NB4 (cell line): ENCODE results near the gene ABCG4.

Experiments used
- DNase-seq: peaks from one replicate; pipeline ENCODE4 v3.0.0; 2010; ENCODE audit warnings: low read depth
- H3K4me3 ChIP-seq: one replicate; pipeline ENCODE4 v1.5.1; 2011; ENCODE audit warnings: mild to moderate bottlenecking, low read depth, low read length, moderate library complexity
- MAX ChIP-seq: IDR thresholded peaks from 2 replicates; pipeline ENCODE4 v1.6.1; 2011; ENCODE audit warnings: low read depth, low read length
- MYC ChIP-seq: IDR thresholded peaks from 2 replicates; pipeline ENCODE4 v1.6.1; 2011; ENCODE audit warnings: low read depth, low read length
- POLR2A ChIP-seq: IDR thresholded peaks from 2 replicates; pipeline ENCODE4 v1.6.1; 2011; ENCODE audit warnings: mild to moderate bottlenecking; ENCODE audit not compliant: insufficient read length; ENCODE audit errors: extremely low read depth
- TF ChIP-seq, protein P1 (sequence below): IDR thresholded peaks from one replicate; pipeline ENCODE4 v1.5.1; 2012; ENCODE audit warnings: low read depth, low read length

ABCG4 gene

DNA sequence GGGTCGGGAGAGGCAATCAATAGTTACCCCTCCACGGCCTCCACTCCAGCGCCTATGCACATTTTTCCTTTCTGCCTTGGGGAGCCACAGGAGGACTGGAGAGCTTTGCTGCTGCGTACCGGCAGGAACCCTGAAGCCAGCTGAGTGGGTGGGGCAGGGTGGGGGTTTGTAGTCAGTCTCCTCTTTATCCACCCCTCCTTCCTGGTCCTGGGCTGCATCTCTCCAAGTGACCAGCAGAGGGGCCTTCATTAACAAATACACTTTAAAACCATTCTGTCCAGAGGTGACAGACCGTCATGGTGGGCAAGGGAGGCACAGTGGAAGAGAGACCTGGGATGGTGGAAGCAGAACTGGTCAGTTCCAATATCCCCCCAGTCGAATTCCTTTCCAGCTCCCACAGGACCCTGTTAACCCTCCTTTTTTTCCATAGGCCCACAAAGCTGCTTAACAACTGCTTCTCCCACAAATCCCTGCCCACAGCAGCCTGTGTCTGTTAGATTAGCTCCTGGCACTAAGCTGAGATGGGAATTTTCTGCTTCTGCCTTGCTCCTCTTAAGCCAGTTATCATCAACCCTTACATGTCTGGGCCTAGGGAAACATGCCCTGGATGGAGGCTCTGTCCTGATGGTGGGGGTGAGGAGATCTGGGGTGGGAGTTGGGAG, 3.9 kb upstream of the ABCG4 start:
- TF ChIP-seq, protein P1, sequence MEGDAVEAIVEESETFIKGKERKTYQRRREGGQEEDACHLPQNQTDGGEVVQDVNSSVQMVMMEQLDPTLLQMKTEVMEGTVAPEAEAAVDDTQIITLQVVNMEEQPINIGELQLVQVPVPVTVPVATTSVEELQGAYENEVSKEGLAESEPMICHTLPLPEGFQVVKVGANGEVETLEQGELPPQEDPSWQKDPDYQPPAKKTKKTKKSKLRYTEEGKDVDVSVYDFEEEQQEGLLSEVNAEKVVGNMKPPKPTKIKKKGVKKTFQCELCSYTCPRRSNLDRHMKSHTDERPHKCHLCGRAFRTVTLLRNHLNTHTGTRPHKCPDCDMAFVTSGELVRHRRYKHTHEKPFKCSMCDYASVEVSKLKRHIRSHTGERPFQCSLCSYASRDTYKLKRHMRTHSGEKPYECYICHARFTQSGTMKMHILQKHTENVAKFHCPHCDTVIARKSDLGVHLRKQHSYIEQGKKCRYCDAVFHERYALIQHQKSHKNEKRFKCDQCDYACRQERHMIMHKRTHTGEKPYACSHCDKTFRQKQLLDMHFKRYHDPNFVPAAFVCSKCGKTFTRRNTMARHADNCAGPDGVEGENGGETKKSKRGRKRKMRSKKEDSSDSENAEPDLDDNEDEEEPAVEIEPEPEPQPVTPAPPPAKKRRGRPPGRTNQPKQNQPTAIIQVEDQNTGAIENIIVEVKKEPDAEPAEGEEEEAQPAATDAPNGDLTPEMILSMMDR, result peak; percentile 73
- no peak for TF ChIP-seq POLR2A
- H3K4me3 ChIP-seq, result no peak overlapping the region
- peak; percentile 83 for DNase-seq

DNA sequence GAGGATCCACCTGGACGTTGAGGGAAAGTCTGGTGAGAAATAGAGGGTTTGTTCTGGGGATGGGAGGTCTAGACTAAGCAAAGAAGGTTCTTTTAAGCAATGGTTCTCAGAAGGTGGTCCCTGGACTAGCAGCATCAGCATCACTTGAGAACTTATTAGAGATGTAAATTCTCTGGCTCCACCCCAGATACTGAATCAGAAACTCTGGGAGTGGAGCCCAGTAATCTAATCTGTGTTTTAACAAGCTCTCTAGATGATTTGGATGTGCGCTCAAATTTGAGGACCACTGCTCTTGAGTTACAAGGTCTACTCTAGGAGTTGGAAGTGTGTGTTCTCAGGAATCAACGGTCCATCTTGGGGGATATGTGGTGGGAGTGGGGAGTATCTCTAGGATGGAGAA, 3.3 kb upstream of the ABCG4 start:
- DNase-seq, result no peak
- H3K4me3 ChIP-seq, result no peak overlapping the region
- TF ChIP-seq POLR2A, result no peak
- TF ChIP-seq, protein P1, result no peak
- TF ChIP-seq MAX, result no peak
- TF ChIP-seq MYC, result no peak

DNA sequence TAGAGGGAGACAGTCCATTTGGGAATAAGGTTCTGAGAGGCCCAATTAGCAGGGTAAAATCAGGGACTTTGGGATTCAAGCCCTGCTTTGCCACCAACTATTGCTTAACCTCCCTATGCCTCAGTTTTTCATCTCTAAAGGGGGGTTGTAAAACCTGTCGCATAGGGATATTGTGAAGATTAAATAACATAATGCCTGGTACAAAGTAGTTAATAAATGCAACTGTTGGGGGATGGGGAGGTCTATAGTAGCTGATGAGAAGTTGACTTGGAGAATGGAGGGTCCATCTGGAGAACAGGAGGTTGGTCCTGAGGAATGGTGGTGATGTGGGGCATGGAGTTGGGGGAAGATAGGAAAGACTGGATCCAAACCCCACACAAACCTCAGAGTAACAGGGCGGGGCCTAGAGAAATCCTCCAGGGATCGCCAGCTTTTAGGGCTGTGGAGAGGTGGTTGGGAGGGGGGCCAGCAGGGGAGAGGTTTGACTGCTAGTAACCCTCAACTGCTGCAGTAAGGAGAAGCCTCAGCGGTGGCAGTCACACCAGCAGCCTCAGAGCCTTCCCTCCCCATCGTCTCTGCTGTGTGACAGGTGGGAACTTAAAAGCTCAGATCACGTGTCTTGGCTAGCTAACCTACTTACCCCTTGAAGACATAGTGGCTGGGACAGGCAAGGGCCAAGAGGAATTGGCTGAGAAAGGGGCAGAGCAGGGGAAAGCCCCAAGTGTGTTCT, 1.1 kb upstream of the ABCG4 start:
- peak; percentile 36 for DNase-seq
- TF ChIP-seq, protein P1, result no peak
- no peak overlapping the region for H3K4me3 ChIP-seq

- no peak for TF ChIP-seq POLR2A
- no peak for TF ChIP-seq MAX
- TF ChIP-seq MYC, result no peak
- DNase-seq, result no peak
These were observed 183 bp upstream of the ABCG4 start for GRCh38 chr11:119148720-119149017.

DNA sequence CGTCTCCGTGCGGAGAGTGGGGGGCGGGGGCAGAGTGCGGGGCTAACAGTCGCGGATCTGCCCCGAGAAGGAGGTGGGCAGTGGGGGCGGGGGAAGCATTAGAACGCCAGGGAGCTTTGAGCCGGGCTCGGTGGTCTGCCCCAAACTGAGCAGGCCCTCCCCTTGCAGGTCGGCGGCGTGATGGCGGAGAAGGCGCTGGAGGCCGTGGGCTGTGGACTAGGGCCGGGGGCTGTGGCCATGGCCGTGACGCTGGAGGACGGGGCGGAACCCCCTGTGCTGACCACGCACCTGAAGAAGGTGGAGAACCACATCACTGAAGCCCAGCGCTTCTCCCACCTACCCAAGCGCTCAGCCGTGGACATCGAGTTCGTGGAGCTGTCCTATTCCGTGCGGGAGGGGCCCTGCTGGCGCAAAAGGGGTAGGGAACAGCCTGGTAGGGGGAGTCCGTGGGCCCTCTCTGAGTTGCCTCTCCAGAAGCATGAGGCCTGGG, 979 bp downstream of the ABCG4 start:
- H3K4me3 ChIP-seq, result no peak overlapping the region
- TF ChIP-seq MAX (no peak), POLR2A (no peak), MYC (no peak)
- TF ChIP-seq, protein P1, result no peak
- no peak for DNase-seq

More at GRCh38 chr11:119148720-119149017, 183 bp upstream of the ABCG4 start:
- H3K4me3 ChIP-seq, result no peak overlapping the region

GRCh38 chr11:119152043-119152442, 3.2 kb downstream of the ABCG4 start:
- DNase-seq, result no peak
- TF ChIP-seq MYC, result no peak
- no peak for TF ChIP-seq MAX
- TF ChIP-seq POLR2A, result no peak
- TF ChIP-seq, protein P1, result no peak
- H3K4me3 ChIP-seq, result no peak overlapping the region
